GM10248 (cell line): ENCODE results near the gene GINS1.

ENCODE experiments used
- CTCF ChIA-PET: fragments of 300-600 bp; sonication (Branson Sonifier 250); formaldehyde crosslinking; extraction: SDS; loops from one replicate; lab custom pipeline; 2021; ENCODE audit warnings: antibody characterized with exemption; lab: Yijun Ruan, JAX
- POLR2A ChIA-PET: fragments of 350-650 bp; sonication (Branson Sonifier 250); formaldehyde crosslinking; extraction: SDS; loops from one replicate; lab custom pipeline; 2020; ENCODE audit warnings: antibody characterized with exemption; lab: Yijun Ruan, JAX
- DNase-seq: peaks from one replicate; pipeline ENCODE4 v3.0.0; 2012; ENCODE audit errors: extremely low spot score
- CTCF ChIP-seq: IDR thresholded peaks from 2 replicates; pipeline ENCODE4 v1.5.1; 2012; ENCODE audit warnings: mild to moderate bottlenecking, low read depth; ENCODE audit errors: extremely low read depth, missing control alignments, control extremely low read depth

GINS1 gene

DNA sequence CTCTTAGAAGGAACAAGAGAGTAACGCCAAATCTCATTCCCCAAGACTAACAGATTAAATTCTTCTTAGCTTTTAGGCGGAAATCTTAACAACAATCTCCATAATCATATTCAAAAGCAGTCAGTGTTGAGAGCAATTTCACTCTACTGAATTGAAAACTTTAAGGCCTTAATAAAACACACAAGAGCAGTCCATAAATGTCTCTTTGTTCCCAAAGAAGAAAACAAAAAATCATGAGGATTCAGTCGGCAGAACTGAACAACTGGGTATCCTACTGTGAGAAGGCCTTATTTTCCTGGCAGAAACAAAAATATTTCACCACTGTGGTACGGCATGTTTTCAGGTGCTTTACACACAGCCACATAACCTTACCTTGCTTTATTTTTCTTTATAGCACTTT, 31.2 kb upstream of the GINS1 start:
- CTCF ChIA-PET, result interaction anchor here (0.8 kb wide), 1 partner anchor 9 kb away, joined by 4 read pairs; no protein-coding TSS in a partner anchor
- POLR2A ChIA-PET, result no interaction called here
- DNase-seq, result no peak
- TF ChIP-seq CTCF, result no peak

DNA sequence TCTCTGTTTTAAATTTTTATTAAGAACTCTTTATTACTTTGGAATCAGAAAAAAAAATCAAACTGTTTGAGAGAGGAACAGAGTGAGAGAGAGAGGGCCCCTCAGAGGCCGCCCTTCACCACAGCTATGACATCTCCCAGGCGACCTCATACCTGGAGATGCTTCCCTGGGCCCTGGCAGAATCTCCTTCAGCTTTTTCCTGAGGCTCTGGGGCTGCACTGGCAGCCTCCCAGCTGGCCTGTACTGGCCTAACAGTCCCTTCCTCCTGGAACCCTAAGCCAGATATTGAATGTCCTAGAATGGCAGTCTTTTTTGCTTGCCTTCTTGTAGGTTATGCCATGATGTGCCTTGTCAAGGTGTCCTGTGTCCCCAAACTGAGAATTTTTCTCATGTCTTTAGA, 30.6 kb upstream of the GINS1 start:
- TF ChIP-seq CTCF, result no peak
- no peak for DNase-seq
- ChIA-PET POLR2A (no interaction called here), CTCF (no interaction called here)

DNA sequence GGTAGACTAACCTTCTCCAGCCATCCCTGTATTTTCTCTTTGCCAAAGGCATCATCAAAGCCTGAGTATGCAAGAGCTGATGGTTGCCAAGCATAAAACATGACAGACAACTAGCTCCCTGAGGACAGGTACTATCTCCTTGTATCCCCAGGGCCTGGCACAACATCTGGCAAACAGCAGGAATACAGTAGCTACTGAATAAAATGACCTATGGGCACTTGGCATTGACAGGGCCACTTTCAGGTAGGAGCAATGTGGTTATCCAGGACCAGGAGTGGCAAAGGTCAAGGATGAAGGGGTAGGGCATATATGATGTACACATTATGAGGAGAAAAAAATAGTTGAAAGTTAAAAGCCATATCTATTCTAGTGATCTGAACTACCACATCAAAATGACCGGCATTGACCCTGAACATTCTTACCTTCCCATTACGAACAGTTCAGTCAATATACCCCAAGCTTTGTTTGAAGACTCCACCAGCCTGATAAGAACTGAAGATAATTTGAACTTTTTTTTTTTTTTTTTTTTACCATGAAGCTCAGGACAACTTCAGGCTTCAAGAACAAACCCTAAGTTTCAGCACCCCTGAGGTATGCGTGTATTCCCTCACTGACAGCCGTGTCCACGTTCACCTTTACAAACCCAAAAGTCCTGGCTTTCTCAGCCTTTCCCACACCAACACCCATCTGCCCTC, 29.1 kb upstream of the GINS1 start:
- DNase-seq, result no peak
- CTCF ChIA-PET, result interaction anchor here (1.0 to 1.1 kb wide), 2 partner anchors 8 to 20 kb away, joined by 3 read pairs; no protein-coding TSS in a partner anchor
- POLR2A ChIA-PET, result no interaction called here
- TF ChIP-seq CTCF, result no peak

DNA sequence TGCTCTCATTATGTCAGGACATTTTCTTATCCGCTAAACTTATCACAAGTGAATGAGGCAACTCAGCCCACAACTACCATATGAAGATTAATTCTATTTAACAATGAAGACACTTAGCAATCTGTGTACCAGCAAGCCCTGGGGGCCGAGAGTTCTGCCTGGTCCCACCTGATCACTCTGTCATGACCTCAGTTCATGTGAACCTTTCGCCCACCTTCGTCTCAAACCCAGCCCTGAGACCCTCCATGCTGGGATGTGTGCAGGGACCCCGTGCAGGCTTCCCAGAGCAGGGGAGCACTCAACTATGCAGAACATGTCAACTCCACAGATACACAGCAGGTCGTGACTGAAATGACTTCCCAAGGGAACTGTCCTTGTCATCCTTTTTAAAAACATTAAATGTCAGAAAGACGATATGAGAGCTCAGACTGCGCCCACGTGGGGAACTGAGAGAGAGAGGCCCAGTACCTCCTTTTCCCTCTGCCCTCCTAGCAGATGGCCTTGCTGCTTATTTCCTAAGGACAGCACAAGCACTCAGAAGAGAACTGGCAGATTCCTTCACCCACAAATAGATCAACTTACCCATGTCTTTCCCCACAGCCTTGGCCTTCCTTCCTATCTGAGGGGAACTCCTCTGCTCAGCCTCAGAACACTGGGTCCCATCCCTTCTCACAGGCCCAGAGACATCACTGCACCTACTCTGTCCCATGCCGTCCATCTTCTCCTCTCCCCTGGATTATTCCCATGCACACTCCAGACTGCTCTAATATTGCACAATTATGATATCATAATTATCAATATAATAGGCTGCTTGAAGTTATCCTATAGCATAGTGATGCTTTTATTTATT, 28.4 kb upstream of the GINS1 start:
- ChIA-PET CTCF (interaction anchor here (1.0 to 1.1 kb wide), 2 partner anchors 8 to 20 kb away, joined by 3 read pairs; no protein-coding TSS in a partner anchor), POLR2A (no interaction called here)
- no peak for TF ChIP-seq CTCF
- no peak for DNase-seq

- ChIA-PET POLR2A (no interaction called here), CTCF (interaction anchor here (1.1 kb wide), 1 partner anchor 18 kb away, joined by 3 read pairs; no protein-coding TSS in a partner anchor)
- DNase-seq, result no peak
- TF ChIP-seq CTCF, result no peak
Measured at GRCh38 chr20:25380945-25381614, 26.4 kb upstream of the GINS1 start.

DNA sequence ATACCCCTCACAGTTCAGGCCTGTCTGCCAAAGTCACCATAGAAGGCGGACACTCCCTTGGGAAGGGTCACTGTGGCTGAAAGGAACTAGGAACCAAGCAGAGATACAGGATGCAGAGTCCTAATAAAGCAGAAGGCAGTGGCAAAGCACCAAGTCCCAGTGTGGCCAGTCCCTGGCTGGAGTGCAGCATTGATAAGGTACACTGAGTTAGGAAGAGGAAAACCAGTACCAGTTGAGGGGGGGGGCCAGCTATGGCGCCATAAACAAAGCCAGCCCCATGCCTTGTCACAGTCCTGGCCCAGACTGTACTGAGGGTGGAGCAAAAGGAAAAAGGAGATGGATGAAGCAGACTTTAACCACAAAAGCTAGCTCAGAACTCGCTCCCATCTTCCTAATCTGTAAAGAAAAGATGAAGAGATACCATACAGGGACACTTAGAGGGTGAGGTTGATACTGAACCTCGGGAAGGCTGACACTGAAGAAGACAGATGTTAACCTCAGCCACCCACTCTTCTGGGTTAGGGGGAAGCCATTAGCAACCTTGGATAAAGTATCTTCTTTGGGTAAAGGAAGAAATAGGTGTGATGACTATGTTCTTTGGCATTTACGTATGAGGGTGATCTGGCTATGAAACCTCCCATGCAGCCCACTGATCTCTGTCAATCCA, 24.6 kb upstream of the GINS1 start:
- CTCF ChIA-PET, result no interaction called here
- DNase-seq, result no peak
- POLR2A ChIA-PET, result no interaction called here
- no peak for TF ChIP-seq CTCF
